Liver (tissue), 3 donors: ENCODE results near the gene ARL2.
"Not testable (repeated sequence)": the region's sequence is repeated elsewhere in the genome, so short reads cannot be mapped to it uniquely, and the experiment has no call there.

Experiments
- CTCF ChIP-seq: fragments of 150-350 bp; IDR thresholded peaks from 2 replicates; pipeline ENCODE4 v1.5.1; 2017; ENCODE audit warnings: improper control_type of control experiment, low read depth, low read length; ENCODE audit not compliant: missing input control
- EGR1 ChIP-seq, 2 donors: IDR thresholded peaks; 2 replicates each; pipeline ENCODE4 v1.6.1; 2016 to 2018; ENCODE audit warnings: antibody characterized with exemption in 2 of 2, low read depth in 2 of 2
- GABPA ChIP-seq, 2 donors: IDR thresholded peaks in 1 of 2; conservative IDR thresholded peaks in 1 of 2; 2 replicates each; pipeline ENCODE4 v1.6.1; 2016; ENCODE audit warnings: antibody characterized with exemption in 2 of 2, mild to moderate bottlenecking in 1 of 2, moderate library complexity in 1 of 2
- HNF4A ChIP-seq, 2 donors: conservative IDR thresholded peaks; 2 replicates each; pipeline ENCODE4 v1.6.1; 2016; ENCODE audit warnings: antibody characterized with exemption in 2 of 2, mild to moderate bottlenecking in 2 of 2
- HNF4G ChIP-seq: IDR thresholded peaks from 2 replicates; pipeline ENCODE4 v1.6.1; 2016; ENCODE audit warnings: antibody characterized with exemption
- JUND ChIP-seq, 2 donors: IDR thresholded peaks; 2 replicates each; pipeline ENCODE4 v1.6.1; 2016; ENCODE audit warnings: antibody characterized with exemption in 2 of 2
- NR2F2 ChIP-seq: IDR thresholded peaks from 2 replicates; pipeline ENCODE4 v1.6.1; 2016; ENCODE audit warnings: antibody characterized with exemption
- RAD21 ChIP-seq, 2 donors: IDR thresholded peaks; 2 replicates each; pipeline ENCODE4 v1.6.1; 2016; ENCODE audit warnings: antibody characterized with exemption in 2 of 2, mild to moderate bottlenecking in 2 of 2
- SP1 ChIP-seq: IDR thresholded peaks from 2 replicates; pipeline ENCODE4 v1.6.1; 2018; ENCODE audit warnings: antibody characterized with exemption, mild to moderate bottlenecking
- TAF1 ChIP-seq: conservative IDR thresholded peaks from 2 replicates; pipeline ENCODE4 v1.6.1; 2016; ENCODE audit warnings: antibody characterized with exemption, mild to moderate bottlenecking
- TF ChIP-seq, protein P1 (sequence below): IDR thresholded peaks from 2 replicates; pipeline ENCODE4 v1.6.1; 2016; ENCODE audit warnings: antibody characterized with exemption, mild to moderate bottlenecking
- TF ChIP-seq, protein P2 (sequence below): IDR thresholded peaks from 2 replicates; pipeline ENCODE4 v1.6.1; 2016; ENCODE audit warnings: antibody characterized with exemption
- TF ChIP-seq, protein P3 (sequence below): IDR thresholded peaks from 2 replicates; pipeline ENCODE4 v1.6.1; 2016; ENCODE audit warnings: antibody characterized with exemption
- TF ChIP-seq, protein P4 (sequence below): IDR thresholded peaks from 2 replicates; pipeline ENCODE4 v1.6.1; 2016; ENCODE audit warnings: antibody characterized with exemption
- donor health status: healthy.
- donor health status: healthy.

DNA sequence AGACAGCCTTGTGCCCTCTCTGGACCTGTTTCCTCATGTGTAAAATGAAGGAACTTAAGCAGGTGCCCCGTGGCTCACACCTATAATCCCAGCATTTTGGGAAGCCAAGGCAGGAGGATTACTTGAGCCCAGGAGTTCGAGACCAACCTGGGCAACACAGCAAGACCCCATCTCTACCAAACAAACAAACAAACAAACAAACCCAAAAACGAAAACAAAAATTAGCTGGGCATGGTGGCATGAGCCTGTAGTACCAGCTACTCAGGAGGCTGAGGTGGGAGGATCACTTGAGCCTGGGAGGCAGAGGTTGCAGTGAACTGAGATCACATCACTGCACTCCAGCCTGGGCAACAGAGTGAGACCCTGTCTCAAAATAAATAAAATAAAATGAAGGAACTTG lies 10.0 kb upstream of the ARL2 start:
- not testable (repeated sequence) for TF ChIP-seq CTCF; HNF4G; SP1; EGR1 (IDR thresholded peaks at IDR 0.05; ENCODE audit: low read depth in 2 of 2); TAF1; JUND (IDR thresholded peaks at IDR 0.05); GABPA (IDR thresholded peaks at IDR 0.05 in 1 of 2, conservative IDR thresholded peaks at IDR 0.05 in 1 of 2); NR2F2; RAD21 (IDR thresholded peaks at IDR 0.05); HNF4A (conservative IDR thresholded peaks at IDR 0.05)
- TF ChIP-seq, protein P1, sequence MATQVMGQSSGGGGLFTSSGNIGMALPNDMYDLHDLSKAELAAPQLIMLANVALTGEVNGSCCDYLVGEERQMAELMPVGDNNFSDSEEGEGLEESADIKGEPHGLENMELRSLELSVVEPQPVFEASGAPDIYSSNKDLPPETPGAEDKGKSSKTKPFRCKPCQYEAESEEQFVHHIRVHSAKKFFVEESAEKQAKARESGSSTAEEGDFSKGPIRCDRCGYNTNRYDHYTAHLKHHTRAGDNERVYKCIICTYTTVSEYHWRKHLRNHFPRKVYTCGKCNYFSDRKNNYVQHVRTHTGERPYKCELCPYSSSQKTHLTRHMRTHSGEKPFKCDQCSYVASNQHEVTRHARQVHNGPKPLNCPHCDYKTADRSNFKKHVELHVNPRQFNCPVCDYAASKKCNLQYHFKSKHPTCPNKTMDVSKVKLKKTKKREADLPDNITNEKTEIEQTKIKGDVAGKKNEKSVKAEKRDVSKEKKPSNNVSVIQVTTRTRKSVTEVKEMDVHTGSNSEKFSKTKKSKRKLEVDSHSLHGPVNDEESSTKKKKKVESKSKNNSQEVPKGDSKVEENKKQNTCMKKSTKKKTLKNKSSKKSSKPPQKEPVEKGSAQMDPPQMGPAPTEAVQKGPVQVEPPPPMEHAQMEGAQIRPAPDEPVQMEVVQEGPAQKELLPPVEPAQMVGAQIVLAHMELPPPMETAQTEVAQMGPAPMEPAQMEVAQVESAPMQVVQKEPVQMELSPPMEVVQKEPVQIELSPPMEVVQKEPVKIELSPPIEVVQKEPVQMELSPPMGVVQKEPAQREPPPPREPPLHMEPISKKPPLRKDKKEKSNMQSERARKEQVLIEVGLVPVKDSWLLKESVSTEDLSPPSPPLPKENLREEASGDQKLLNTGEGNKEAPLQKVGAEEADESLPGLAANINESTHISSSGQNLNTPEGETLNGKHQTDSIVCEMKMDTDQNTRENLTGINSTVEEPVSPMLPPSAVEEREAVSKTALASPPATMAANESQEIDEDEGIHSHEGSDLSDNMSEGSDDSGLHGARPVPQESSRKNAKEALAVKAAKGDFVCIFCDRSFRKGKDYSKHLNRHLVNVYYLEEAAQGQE: not testable (repeated sequence)
- TF ChIP-seq, protein P2, sequence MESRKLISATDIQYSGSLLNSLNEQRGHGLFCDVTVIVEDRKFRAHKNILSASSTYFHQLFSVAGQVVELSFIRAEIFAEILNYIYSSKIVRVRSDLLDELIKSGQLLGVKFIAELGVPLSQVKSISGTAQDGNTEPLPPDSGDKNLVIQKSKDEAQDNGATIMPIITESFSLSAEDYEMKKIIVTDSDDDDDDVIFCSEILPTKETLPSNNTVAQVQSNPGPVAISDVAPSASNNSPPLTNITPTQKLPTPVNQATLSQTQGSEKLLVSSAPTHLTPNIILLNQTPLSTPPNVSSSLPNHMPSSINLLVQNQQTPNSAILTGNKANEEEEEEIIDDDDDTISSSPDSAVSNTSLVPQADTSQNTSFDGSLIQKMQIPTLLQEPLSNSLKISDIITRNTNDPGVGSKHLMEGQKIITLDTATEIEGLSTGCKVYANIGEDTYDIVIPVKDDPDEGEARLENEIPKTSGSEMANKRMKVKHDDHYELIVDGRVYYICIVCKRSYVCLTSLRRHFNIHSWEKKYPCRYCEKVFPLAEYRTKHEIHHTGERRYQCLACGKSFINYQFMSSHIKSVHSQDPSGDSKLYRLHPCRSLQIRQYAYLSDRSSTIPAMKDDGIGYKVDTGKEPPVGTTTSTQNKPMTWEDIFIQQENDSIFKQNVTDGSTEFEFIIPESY: not testable (repeated sequence)
- TF ChIP-seq, protein P3, sequence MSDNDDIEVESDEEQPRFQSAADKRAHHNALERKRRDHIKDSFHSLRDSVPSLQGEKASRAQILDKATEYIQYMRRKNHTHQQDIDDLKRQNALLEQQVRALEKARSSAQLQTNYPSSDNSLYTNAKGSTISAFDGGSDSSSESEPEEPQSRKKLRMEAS: not testable (repeated sequence)
- TF ChIP-seq, protein P4, sequence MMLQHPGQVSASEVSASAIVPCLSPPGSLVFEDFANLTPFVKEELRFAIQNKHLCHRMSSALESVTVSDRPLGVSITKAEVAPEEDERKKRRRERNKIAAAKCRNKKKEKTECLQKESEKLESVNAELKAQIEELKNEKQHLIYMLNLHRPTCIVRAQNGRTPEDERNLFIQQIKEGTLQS: not testable (repeated sequence)
